Measurements from ENCODE around the gene NUP98.
A peak's percentile ranks its signal among the peaks of the same experiment; 100 is the strongest.

GRCh38 chr11:3797329-3798090 lies at the start of gene NUP98:
- TF ChIP-seq CTCF (IDR thresholded peaks at IDR 0.05): no peak
- peak; percentile 98 for TF ChIP-seq POLR2A (IDR thresholded peaks at IDR 0.05)

Measured in right lobe of liver (tissue), 4 donors.